ENCODE measurements around the gene CPNE4. TPM values are rescaled to one million over a fixed set of nuclear protein-coding genes. Genes with fewer than 3 reads are reported as not detected.

The CPNE4 gene
- total RNA-seq, 1 experiment from 2014 or later = not detected

DNA sequence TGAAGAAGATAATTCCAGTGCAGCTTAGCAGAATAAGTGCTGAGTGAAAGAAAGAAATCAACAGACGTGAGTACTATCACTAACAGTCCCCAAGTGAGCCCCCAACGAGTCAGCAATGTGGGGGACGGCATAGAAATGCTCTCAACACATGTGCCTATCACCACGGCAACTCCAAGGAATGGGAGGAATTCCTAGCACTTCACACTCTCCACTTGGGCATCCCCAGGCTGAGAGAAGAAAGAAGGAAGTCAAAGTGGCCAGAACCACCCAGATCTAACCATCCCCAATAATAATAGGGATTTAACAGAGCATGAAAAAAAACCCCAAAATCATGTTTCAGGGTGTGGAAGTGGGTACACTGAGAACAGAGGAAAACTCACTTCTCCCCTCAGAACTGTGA is 29.3 kb upstream of the CPNE4 start:
- intact Hi-C loops (cut with micrococcal nuclease) = no loop called here
- CTCF ChIA-PET = no interaction called here
- ATAC-seq = no peak

GRCh38 chr3:132062535-132062934 is 27.7 kb upstream of the CPNE4 start:
- H3K9me2 ChIP-seq (replicated peaks; ENCODE audit: low read length) = no peaks in the 10 kb centered on the region
- H3K9me3 ChIP-seq (ENCODE audit: low read length) = no peaks in the 10 kb centered on the region
- ATAC-seq (no peak), DNase-seq (no peak)
- no peaks in the 10 kb centered on the region for H3K4me1 ChIP-seq (ENCODE audit: insufficient read depth, low read length)
- no peak overlapping the region for H3K4me2 ChIP-seq (ENCODE audit: low read length)
- no peak for TF ChIP-seq EZH2 (IDR thresholded peaks at IDR 0.05; ENCODE audit: low read length, unreplicated experiment)
- TF ChIP-seq, protein P1, sequence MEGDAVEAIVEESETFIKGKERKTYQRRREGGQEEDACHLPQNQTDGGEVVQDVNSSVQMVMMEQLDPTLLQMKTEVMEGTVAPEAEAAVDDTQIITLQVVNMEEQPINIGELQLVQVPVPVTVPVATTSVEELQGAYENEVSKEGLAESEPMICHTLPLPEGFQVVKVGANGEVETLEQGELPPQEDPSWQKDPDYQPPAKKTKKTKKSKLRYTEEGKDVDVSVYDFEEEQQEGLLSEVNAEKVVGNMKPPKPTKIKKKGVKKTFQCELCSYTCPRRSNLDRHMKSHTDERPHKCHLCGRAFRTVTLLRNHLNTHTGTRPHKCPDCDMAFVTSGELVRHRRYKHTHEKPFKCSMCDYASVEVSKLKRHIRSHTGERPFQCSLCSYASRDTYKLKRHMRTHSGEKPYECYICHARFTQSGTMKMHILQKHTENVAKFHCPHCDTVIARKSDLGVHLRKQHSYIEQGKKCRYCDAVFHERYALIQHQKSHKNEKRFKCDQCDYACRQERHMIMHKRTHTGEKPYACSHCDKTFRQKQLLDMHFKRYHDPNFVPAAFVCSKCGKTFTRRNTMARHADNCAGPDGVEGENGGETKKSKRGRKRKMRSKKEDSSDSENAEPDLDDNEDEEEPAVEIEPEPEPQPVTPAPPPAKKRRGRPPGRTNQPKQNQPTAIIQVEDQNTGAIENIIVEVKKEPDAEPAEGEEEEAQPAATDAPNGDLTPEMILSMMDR (conservative IDR thresholded peaks at IDR 0.05; ENCODE audit: low read depth, low read length) = no peak
- no peak for TF ChIP-seq EZH2phosphoT487 (IDR thresholded peaks at IDR 0.05; ENCODE audit: borderline replicate concordance, low read length)
- H3K9ac ChIP-seq (ENCODE audit: low read length) = no peak overlapping the region
- H2AFZ ChIP-seq (ENCODE audit: low read length) = no peak overlapping the region
- no peaks in the 10 kb centered on the region for H3K79me2 ChIP-seq (ENCODE audit: low read length)
- no peak overlapping the region for H3K27ac ChIP-seq (ENCODE audit: low read length)
- ChIA-PET CTCF (no interaction called here), POLR2A (ENCODE audit: unreplicated experiment) (no interaction called here)
- intact Hi-C loops (cut with micrococcal nuclease) = no loop called here
- BruUV-seq (replicated peaks) = no TSS peak
- H4K20me1 ChIP-seq (ENCODE audit: low read length) = no peaks in the 10 kb centered on the region
- no peaks in the 10 kb centered on the region for H3F3A ChIP-seq (ENCODE audit: low read length, unreplicated experiment)
- H3K36me3 ChIP-seq (ENCODE audit: low read depth, low read length) = no peaks in the 10 kb centered on the region
- H3K4me3 ChIP-seq (ENCODE audit: low read length) = no peak overlapping the region
- H3K27me3 ChIP-seq (ENCODE audit: low read length) = no peaks in the 10 kb centered on the region

More for the DNA sequence above, 29.3 kb upstream of the CPNE4 start:
- no peaks in the 10 kb centered on the region for H3K4me1 ChIP-seq (ENCODE audit: insufficient read depth, low read length)
- H3K9ac ChIP-seq (ENCODE audit: low read length) = no peak overlapping the region
- no peak for DNase-seq
- H4K20me1 ChIP-seq (ENCODE audit: low read length) = no peaks in the 10 kb centered on the region
- H3K27me3 ChIP-seq (ENCODE audit: low read length) = no peaks in the 10 kb centered on the region
- H3K4me2 ChIP-seq (ENCODE audit: low read length) = no peak overlapping the region
- H3K36me3 ChIP-seq (ENCODE audit: low read depth, low read length) = no peaks in the 10 kb centered on the region
- no peaks in the 10 kb centered on the region for H3K79me2 ChIP-seq (ENCODE audit: low read length)
- TF ChIP-seq, protein P1 (conservative IDR thresholded peaks at IDR 0.05; ENCODE audit: low read depth, low read length) = no peak
- POLR2A ChIA-PET (ENCODE audit: unreplicated experiment) = no interaction called here
- no peak overlapping the region for H2AFZ ChIP-seq (ENCODE audit: low read length)
- no peak overlapping the region for H3K4me3 ChIP-seq (ENCODE audit: low read length)
- H3K9me3 ChIP-seq (ENCODE audit: low read length) = no peaks in the 10 kb centered on the region
- no peaks in the 10 kb centered on the region for H3F3A ChIP-seq (ENCODE audit: low read length, unreplicated experiment)
- H3K9me2 ChIP-seq (replicated peaks; ENCODE audit: low read length) = no peaks in the 10 kb centered on the region
- BruUV-seq (replicated peaks) = no TSS peak
- no peak overlapping the region for H3K27ac ChIP-seq (ENCODE audit: low read length)

- Histone ChIP-seq H3K27me3 (ENCODE audit: low read length) (no peaks in the 10 kb centered on the region), H2AFZ (ENCODE audit: low read length) (no peak overlapping the region), H3K4me3 (ENCODE audit: low read length) (no peak overlapping the region), H3K79me2 (ENCODE audit: low read length) (no peaks in the 10 kb centered on the region), H3K9me2 (replicated peaks; ENCODE audit: low read length) (no peaks in the 10 kb centered on the region), H3K4me1 (ENCODE audit: insufficient read depth, low read length) (no peaks in the 10 kb centered on the region), H3K27ac (ENCODE audit: low read length) (no peak overlapping the region), H3K9ac (ENCODE audit: low read length) (no peak overlapping the region), H3K4me2 (ENCODE audit: low read length) (no peak overlapping the region), H3K36me3 (ENCODE audit: low read depth, low read length) (no peaks in the 10 kb centered on the region), H4K20me1 (ENCODE audit: low read length) (no peaks in the 10 kb centered on the region), H3K9me3 (ENCODE audit: low read length) (no peaks in the 10 kb centered on the region), H3F3A (ENCODE audit: low read length, unreplicated experiment) (no peaks in the 10 kb centered on the region)
- DNase-seq = no peak
- intact Hi-C loops (cut with micrococcal nuclease) = no loop called here
- POLR2A ChIA-PET (ENCODE audit: unreplicated experiment) = no interaction called here
- TF ChIP-seq, protein P1 (conservative IDR thresholded peaks at IDR 0.05; ENCODE audit: low read depth, low read length) = no peak
- no peak for TF ChIP-seq EZH2 (IDR thresholded peaks at IDR 0.05; ENCODE audit: low read length, unreplicated experiment)
- no peak for TF ChIP-seq EZH2phosphoT487 (IDR thresholded peaks at IDR 0.05; ENCODE audit: borderline replicate concordance, low read length)
- CTCF ChIA-PET = no interaction called here
- ATAC-seq = no peak
- no TSS peak for BruUV-seq (replicated peaks)
Observed at GRCh38 chr3:132055872-132056271, 21.1 kb upstream of the CPNE4 start.
